Loucy (cell line): ENCODE results near the gene TBC1D20.

ENCODE experiments used
- H2AFZ ChIP-seq: fragments of 200-600 bp; sonication (generic); 2 replicates; pipeline ENCODE4 v1.6.0; 2016; ENCODE audit warnings: antibody characterized with exemption, mild to moderate bottlenecking, low read length, moderate library complexity
- H3F3A ChIP-seq: fragments of 200-600 bp; 2 replicates; pipeline ENCODE4 v1.6.0; 2016; ENCODE audit warnings: antibody characterized with exemption, low read depth, mild to moderate bottlenecking
- H3K27me3 ChIP-seq: fragments of 200-600 bp; sonication (generic); 2 replicates; pipeline ENCODE4 v1.6.1; 2014; ENCODE audit warnings: low read length, mild to moderate bottlenecking; ENCODE audit not compliant: insufficient read depth, poor library complexity, severe bottlenecking
- H3K36me3 ChIP-seq: fragments of 200-600 bp; sonication (generic); 2 replicates; pipeline ENCODE4 v1.6.1; 2016; ENCODE audit warnings: low read length; ENCODE audit not compliant: insufficient read depth
- H3K4me1 ChIP-seq: fragments of 200-600 bp; sonication (generic); 2 replicates; pipeline ENCODE4 v1.5.1; 2014; ENCODE audit warnings: low read length, mild to moderate bottlenecking; ENCODE audit not compliant: insufficient read depth, poor library complexity, severe bottlenecking
- H3K4me2 ChIP-seq: fragments of 200-600 bp; sonication (generic); 2 replicates; pipeline ENCODE4 v1.6.0; 2014; ENCODE audit warnings: antibody characterized with exemption, low read length, low read depth, mild to moderate bottlenecking; ENCODE audit not compliant: poor library complexity, severe bottlenecking
- H3K4me3 ChIP-seq: fragments of 200-600 bp; sonication (generic); 2 replicates; pipeline ENCODE4 v1.5.1; 2014; ENCODE audit warnings: low read length, mild to moderate bottlenecking, mixed read lengths; ENCODE audit not compliant: poor library complexity, severe bottlenecking
- H3K79me2 ChIP-seq: fragments of 200-600 bp; sonication (generic); 2 replicates; pipeline ENCODE4 v1.6.1; 2014; ENCODE audit warnings: low read length; ENCODE audit not compliant: insufficient read depth
- H3K9ac ChIP-seq: fragments of 200-600 bp; sonication (generic); 2 replicates; pipeline ENCODE4 v1.6.0; 2014; ENCODE audit warnings: mild to moderate bottlenecking, low read depth, low read length, moderate library complexity; ENCODE audit not compliant: poor library complexity, severe bottlenecking
- H3K9me2 ChIP-seq: fragments of 200-600 bp; sonication (generic); replicated peaks from 2 replicates; pipeline ENCODE4 v1.6.1; 2016; ENCODE audit warnings: low read depth, low read length, mixed read lengths
- H3K9me3 ChIP-seq: fragments of 200-600 bp; sonication (generic); 2 replicates; pipeline ENCODE4 v1.6.1; 2014; ENCODE audit warnings: mild to moderate bottlenecking, antibody characterized with exemption, low read length, low read depth; ENCODE audit not compliant: insufficient read depth
- H4K20me1 ChIP-seq: fragments of 200-600 bp; sonication (generic); 2 replicates; pipeline ENCODE4 v1.6.0; 2014; ENCODE audit warnings: antibody characterized with exemption, low read length, mild to moderate bottlenecking; ENCODE audit not compliant: insufficient read depth, poor library complexity, severe bottlenecking
- CTCF ChIP-seq: fragments of 200-600 bp; sonication (generic); conservative IDR thresholded peaks from 2 replicates; pipeline ENCODE4 v1.5.1; 2014; ENCODE audit warnings: mild to moderate bottlenecking, antibody characterized with exemption, low read length
- EZH2phosphoT487 ChIP-seq: fragments of 200-600 bp; IDR thresholded peaks from 2 replicates; pipeline ENCODE4 v1.6.1; 2018; ENCODE audit warnings: antibody characterized with exemption, mild to moderate bottlenecking, moderate library complexity, borderline replicate concordance

The TBC1D20 gene

GRCh38 chr20:444862-445426 lies 17.4 kb downstream of the TBC1D20 start:
- Histone ChIP-seq H3K79me2 (peaks cover 41% of the 10 kb centered on the region), H3K9me3 (no peaks in the 10 kb centered on the region), H3K4me3 (no peak overlapping the region), H3K36me3 (peaks cover 68% of the 10 kb centered on the region), H3K4me1 (peaks cover 24% of the 10 kb centered on the region), H4K20me1 (peaks cover 6% of the 10 kb centered on the region), H3K27me3 (no peaks in the 10 kb centered on the region), H3K4me2 (no peak overlapping the region), H3F3A (no peaks in the 10 kb centered on the region), H2AFZ (no peak overlapping the region), H3K9me2 (no peaks in the 10 kb centered on the region), H3K9ac (no peak overlapping the region)
- TF ChIP-seq CTCF, result no peak
- no peak for TF ChIP-seq EZH2phosphoT487

GRCh38 chr20:444117-444516 lies 18.2 kb downstream of the TBC1D20 start:
- TF ChIP-seq CTCF, result no peak
- no peak for TF ChIP-seq EZH2phosphoT487
- peaks cover 6% of the 10 kb centered on the region for H4K20me1 ChIP-seq
- H3K9me3 ChIP-seq, result no peaks in the 10 kb centered on the region
- peaks cover 7% of the 10 kb centered on the region; the same call in 1 of the 2 replicates for H3F3A ChIP-seq
- peaks cover 72% of the 10 kb centered on the region for H3K36me3 ChIP-seq
- peaks cover 33% of the 10 kb centered on the region for H3K4me1 ChIP-seq
- H3K9ac ChIP-seq, result no peak overlapping the region
- no peaks in the 10 kb centered on the region for H3K27me3 ChIP-seq
- H3K9me2 ChIP-seq, result no peaks in the 10 kb centered on the region
- no peak overlapping the region for H3K4me2 ChIP-seq
- H2AFZ ChIP-seq, result no peak overlapping the region
- peaks cover 35% of the 10 kb centered on the region; the same call in 1 of the 2 replicates for H3K79me2 ChIP-seq
- H3K4me3 ChIP-seq, result no peak overlapping the region

- Histone ChIP-seq H3F3A (peaks cover 12% of the 10 kb centered on the region), H3K4me2 (no peak overlapping the region), H3K4me1 (peaks cover 38% of the 10 kb centered on the region), H3K27me3 (no peaks in the 10 kb centered on the region), H3K36me3 (peaks cover 72% of the 10 kb centered on the region), H3K9ac (no peak overlapping the region), H3K79me2 (peaks cover 28% of the 10 kb centered on the region; the same call in 1 of the 2 replicates), H3K4me3 (no peak overlapping the region), H4K20me1 (peaks cover 6% of the 10 kb centered on the region), H3K9me2 (no peaks in the 10 kb centered on the region), H3K9me3 (no peaks in the 10 kb centered on the region), H2AFZ (no peak overlapping the region)
- no peak for TF ChIP-seq CTCF
- TF ChIP-seq EZH2phosphoT487, result no peak
Observed at GRCh38 chr20:443223-443775, 19.0 kb downstream of the TBC1D20 start.
